HG03066 (cell line): Measurements from ENCODE around the gene FGD5.
"Not testable (repeated sequence)": the region's sequence is repeated elsewhere in the genome, so short reads cannot be mapped to it uniquely, and the experiment has no call there.

Source experiments
- ATAC-seq: cut with Tn5 transposase; IDR thresholded peaks from one replicate; pipeline ENCODE4 v1.9.1; 2021; ENCODE audit warnings: low read depth; ENCODE audit not compliant: unreplicated experiment

Gene FGD5

GRCh38 chr3:14805961-14806537, 12.7 kb upstream of the FGD5 start:
- no peak for ATAC-seq

- ATAC-seq: no peak
Observed at GRCh38 chr3:14806641-14807263, 12.0 kb upstream of the FGD5 start.

DNA sequence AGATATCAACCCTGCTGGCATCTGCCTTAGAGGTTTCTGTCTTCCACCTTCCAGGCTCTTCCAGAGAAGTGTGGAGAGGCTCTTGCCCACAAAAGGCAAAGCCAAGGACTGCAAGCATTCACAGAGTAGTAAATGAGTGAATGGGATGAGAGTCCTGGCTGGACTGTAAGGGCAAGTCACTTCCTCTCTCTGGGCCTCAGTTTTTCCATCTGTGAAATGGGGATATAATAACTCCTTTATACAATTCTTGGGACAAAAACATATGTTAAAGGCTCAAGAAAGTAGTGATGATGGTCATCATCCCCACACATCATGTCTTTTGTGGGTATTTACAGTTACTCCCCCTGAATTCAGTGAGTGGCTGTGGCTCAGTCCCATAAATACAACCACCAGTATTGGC, 10.7 kb upstream of the FGD5 start:
- no peak for ATAC-seq

GRCh38 chr3:14808502-14809266, 10.1 kb upstream of the FGD5 start:
- ATAC-seq: no peak

DNA sequence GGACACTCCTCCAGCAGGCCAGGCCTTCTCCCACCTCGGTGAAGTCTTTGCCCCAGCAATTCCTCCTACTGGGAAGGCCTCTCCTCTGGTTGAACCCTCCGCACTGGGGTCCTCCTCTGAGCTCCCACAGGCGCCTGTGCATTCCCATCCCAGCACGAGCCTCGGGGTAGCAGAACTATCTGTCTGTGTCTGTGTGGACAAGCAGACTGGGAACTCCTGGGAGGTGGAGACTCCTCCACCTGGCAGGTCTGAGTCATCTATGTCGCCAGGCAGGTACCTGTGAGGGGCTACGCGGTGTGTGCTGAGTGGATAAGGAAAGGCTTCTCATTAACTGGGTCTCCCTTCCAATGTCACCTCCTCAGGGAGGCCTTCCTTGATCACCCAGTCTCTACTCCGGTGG, 9.2 kb upstream of the FGD5 start:
- ATAC-seq: not testable (repeated sequence)

- ATAC-seq: no peak
Observed at GRCh38 chr3:14810070-14810791, 8.5 kb upstream of the FGD5 start.

GRCh38 chr3:14810801-14811661, 7.7 kb upstream of the FGD5 start:
- ATAC-seq: no peak

- no peak for ATAC-seq
Observed at GRCh38 chr3:14811684-14812083, 7.1 kb upstream of the FGD5 start.

- ATAC-seq: no peak
Observed at GRCh38 chr3:14812196-14812790, 6.5 kb upstream of the FGD5 start.

DNA sequence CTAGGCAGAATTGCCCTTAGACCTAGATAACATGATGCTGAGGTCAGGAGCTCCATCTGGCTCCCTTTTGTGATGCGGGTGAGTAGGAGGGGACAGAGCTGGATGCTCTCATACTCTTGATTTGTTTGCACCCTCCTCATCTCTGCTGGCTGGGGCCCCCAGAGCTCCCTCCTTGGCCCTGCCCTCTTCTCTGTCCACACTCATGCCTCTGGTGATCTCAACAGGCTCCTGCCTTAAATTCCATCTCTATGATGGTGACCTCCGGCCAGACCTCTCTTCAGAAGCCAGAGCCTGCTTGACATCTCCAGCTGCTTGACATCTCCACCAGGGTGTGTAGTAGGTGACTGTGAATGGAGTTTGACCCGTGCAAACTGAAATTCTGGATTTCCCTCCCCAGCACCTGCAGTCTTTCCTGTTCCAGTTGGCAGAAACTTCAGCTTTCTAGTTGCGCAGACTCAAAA, 4.3 kb upstream of the FGD5 start:
- ATAC-seq: no peak

DNA sequence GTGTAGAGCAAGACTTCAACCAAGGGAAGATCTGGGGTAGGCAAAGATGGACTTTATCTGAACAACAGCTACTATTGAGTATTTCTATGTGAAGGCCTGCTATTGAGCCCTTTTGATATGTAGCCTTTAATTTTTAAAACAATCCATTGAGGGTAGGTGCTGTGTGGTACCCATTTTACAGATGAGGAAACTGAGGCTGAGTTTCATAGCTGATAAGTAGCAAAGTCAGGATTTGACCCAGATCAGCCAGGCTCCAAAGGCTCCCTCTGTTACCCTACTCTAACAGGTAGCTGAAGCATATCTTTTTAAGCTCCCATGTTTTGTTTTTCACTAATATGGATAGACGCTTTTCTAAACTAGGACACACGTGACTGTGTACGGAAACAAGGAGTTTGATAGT, 2.4 kb upstream of the FGD5 start:
- ATAC-seq: no peak

DNA sequence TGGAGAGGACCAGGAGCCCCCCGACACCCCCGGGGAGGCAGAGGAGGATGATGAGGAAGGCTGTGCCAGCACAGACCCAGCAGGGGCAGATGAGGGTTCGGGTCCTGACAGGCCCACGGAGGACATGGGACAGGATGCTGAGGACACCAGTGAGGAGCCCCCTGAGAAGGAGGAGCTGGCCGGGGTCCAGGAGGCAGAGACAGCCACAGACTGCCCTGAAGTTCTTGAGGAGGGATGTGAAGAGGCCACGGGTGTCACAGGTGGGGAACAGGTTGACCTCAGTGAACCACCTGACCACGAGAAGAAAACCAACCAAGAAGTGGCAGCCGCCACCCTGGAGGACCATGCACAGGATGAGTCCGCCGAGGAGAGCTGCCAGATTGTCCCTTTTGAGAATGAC, 909 bp downstream of the FGD5 start:
- ATAC-seq: no peak

DNA sequence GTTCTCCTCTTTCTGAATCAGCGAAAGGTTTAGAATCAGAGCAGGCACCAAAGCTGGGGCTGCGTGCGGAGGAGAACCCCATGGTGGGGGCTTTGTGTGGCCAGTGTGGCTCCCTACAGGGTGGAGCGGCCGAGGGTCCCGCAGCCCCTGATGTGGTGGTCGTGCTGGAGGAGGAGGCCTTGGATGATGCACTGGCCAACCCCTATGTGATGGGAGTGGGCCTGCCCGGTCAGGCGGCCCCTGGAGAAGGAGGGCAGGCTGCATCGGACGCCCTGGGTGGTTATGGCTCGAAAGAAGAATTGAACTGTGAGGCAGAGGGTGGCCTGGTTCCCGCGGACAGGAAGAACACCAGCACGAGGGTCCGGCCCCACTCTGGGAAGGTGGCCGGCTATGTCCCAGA, 1.4 kb downstream of the FGD5 start:
- no peak for ATAC-seq

GRCh38 chr3:14821151-14821550, 2.4 kb downstream of the FGD5 start:
- no peak for ATAC-seq

GRCh38 chr3:14822134-14822533, 3.4 kb downstream of the FGD5 start:
- ATAC-seq: no peak

- ATAC-seq: no peak
Observed at GRCh38 chr3:14822670-14823390, 4.1 kb downstream of the FGD5 start.

GRCh38 chr3:14823393-14823792, 4.6 kb downstream of the FGD5 start:
- ATAC-seq: no peak

DNA sequence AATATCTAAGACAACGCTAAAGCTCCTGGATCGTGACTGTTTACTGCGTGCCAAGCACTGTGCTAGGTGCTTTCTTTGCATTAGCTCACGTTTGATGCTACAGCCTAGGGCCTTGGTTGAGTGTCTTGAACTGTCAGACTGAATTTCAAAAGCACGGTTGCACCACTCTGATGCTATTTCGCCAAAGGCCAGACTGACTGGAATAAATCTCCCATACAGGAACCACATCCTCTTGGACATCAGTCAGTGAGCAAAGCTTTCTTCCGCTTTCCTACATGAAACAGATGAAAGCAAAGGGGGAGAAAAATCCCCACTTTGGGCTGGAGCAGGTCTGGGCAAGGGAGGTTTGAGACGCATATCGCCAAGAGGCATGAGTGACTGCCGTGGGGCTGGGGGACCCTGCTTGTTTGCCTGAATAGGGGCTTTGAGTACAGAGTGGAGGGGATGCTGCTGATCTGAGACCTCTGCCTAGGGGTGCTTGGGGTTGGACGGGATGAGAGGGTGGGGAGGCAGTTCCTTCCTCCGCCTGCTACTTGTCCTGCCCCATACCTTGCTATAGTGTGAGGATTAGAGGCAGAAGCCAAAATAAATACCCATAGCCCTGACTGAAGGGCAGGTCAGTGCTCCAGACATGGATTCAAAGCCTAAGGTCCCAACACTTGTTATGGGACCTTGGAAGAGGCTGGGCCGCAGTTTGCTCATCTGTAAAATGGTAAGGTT, 5.3 kb downstream of the FGD5 start:
- ATAC-seq: no peak

DNA sequence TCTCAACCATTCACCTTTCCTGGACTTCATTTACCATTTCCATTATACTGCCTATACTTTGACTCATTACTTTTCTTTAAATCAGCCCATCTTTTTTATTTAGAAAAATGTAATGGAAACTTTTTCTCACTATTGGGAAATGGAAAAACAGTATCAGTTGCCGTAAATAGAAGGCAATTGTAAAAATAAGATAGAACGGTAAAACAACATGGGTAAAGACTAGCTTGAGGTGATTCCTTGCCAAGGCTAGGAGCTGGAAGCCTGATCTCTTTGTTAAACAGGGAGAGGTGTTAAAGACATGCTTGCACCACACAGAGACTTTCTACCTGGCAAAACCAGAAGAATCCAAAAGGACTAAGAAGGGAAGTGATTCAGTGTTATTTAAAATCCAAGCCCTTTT, 5.9 kb downstream of the FGD5 start:
- ATAC-seq: no peak
